ENCODE measurements around the gene ANKEF1.
"Not testable (repeated sequence)": the region's sequence is repeated elsewhere in the genome, so short reads cannot be mapped to it uniquely, and the experiment has no call there.

ANKEF1 gene

DNA sequence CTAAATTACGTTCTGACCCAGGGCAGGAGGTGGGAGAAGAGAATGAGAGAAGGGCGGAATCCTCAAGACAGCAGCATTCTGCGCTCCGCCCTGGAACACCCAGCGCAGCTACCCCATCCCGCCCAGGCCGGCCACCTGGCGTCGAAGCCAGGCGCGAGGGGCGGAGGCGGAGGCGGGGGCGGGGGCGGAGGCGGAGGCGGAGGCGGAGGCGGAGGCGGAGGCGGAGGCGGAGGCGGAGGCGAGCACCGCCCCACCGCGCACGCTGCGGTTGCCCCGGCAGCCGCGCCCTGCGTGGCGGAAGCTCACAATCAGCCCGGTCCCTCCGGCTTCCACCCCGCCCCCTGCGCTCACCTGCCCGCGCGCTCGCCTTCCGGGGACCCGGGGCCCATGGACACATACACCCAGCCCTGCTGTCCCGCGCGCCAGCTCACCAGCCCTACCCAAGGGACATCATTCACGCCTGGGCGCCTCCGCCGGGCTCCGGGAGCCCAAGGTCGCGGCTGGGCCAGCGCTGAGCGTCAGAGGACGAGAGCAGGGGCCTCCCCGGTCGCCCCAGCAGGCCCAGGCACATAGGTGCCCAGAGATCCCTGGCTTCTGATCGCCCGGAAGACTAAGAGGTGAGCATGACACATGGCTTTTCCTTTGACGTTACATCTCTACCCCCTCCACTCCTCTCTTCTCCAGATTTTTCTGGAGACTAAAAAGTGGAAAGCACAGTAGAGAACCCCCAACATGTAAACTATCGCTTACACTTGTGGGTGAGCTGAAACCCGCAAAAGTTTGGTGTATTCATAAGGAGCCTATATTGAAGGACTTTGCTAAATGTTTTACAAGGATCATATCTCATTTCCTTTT lies at the start of gene ANKEF1:
Gene ANKEF1 (plus strand): TSS at position 271 of the 855 bp plus-strand sequence. CDS start 3,315 bp downstream, outside the sequence.
- DNase-seq (ENCODE audit: low read depth), result peak; percentile 47

DNA sequence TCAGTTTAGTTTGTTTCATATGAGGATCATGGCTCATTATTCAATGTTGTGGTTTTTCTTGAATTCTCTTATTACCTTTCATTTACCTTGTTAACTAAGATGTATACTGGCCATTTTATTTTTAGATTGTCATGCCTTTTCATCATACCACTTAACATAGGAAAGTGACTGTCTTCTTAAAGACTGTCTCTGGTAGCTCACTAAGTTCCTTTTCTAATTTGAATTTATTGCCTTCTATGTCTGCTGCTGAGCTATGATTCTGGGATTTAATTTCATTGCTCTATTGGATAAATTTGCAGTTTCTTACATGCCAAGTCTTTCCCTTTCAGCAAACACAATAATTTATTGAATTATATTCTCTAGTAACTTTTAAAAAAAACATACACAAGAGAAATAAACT lies 49.5 kb upstream of the ANKEF1 start:
- DNase-seq (ENCODE audit: low read depth), result no peak

DNA sequence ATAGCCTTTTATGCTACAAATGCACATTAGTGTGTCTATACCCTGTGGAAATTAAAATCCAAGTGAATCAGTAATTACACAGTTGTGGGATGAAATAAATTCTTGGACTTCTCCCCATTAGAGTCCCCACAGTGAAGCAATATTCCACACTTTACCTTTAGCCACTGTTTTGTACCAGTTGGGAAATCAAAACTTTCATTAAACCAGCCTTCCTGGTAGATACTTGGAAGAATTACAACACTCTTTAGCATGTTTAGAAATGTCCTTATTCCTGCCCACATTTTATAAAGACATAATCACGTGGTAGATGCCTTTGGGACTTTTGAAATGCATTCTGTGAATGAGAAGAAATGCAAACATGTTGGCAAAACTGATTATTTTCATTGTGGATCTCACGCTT lies 49.0 kb upstream of the ANKEF1 start:
- no peak for DNase-seq (ENCODE audit: low read depth)

DNA sequence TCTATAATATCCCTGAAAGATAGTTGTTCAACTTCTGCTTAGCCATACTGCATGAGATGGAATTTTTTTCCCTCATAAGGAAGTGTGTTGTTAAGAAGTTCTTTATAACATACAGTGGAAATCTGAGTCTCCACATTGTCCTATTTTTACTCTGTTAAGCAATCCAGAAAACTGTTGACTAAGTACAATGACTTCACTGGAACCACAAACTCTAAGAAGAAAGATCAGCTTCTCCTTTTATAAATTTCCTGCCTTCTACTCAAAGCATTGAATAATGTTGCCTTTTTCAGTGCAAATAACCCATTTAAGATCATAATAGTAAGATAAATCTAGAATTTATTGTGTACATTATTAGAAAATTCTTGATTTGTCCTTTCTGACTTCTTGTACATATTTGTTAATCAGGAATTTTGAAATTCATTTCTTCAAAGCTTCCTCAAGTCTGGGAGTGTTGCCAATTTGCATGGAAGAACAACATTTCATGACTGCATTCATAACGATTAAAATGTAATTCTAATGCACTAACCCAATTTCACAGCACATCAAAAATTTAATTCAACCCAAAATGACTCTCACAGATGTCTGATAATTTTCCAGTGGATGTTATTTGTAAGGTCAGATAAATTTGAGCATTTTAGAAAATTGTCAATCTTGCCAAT lies 45.6 kb upstream of the ANKEF1 start:
- peak; percentile 76 for DNase-seq (ENCODE audit: low read depth)

DNA sequence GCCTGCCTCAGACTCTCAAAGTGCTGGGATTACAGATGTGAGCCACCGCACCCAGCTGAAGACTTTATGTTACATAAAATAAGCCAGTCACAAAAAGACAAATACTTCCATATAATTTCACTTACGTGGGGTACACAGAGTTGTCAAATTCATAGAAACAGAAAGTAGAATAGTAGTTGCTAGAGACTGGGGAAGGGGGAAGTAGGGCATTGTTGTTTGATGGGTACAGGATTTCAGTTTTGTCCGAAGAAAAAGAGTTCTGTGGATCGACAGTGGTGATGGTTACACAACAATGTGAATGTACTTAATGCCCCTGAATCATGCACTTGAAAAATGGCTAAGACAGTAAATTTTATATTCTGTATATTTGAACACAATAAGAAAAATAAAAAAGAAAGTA lies 41.6 kb upstream of the ANKEF1 start:
- DNase-seq (ENCODE audit: low read depth), result no peak

DNA sequence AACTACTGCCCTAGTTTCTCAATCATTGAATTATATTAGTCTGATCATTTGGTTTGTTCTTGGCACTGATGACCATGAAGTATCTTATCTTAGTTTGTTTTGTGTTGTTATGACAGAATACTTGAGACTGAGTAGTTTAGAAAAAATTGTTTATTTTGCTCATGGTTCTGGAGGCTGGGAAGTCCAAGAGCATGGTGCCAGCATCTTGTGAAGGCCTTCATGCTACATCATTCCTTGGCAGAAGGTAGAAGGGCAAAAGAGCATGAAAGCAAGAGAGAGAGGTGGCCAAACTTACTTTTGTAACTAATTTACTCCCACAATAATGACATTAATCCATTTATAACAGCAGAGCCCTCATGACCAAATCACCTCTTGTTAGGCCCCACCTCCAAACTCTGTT lies 40.1 kb upstream of the ANKEF1 start:
- no peak for DNase-seq (ENCODE audit: low read depth)

DNA sequence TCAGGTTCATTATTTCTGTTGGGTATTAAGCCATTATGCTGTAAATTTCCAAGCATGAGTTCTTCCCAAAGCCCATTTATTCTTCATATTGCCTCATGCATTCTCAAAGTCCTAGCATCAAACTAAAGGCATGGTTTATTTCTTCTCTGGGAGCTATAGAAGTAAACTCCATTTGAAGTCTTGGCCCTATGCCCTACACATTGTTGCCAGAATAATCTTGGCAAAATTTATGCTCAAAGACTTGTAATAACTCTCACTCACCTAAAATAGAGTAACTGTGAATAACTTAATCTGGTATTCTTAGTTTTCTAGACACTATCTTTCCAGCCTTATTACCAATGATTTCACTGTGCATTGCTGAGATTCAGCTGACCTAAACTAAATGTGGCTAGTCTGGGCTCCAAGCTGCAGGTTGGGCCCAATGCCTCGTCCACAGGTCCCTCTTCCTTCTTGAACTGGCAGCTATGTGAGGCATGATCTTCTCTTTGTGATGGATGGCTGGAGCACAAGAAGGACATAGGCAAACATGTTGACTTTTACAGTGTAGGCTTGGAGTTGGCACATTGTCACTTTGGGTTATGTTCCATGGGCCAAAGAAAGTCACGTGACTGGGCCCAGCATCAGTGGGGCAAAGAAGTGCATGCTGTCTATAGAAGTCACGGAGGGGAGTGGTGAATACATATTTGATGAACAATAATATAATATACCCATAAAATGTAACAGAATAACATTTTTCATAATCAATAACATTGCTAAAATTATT lies 39.1 kb upstream of the ANKEF1 start:
- no peak for DNase-seq (ENCODE audit: low read depth)

DNA sequence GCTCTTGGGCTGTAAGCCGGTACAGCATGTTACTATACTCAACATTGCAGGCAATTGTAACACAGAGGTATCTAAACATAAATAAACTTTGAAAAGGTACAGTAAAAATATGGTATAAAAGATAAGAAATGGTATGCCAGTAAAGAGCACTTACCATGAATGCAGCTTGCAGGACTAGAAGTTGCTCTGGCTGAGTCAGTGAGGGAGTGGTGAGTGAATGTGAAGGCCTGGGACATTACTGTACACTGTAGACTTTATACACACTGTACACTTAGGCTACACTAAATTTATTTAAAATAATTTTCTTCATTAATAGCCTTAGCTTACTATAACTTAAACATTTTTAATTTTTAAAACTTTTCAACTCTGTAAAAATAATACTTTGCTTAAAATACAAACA lies 37.8 kb upstream of the ANKEF1 start:
- DNase-seq (ENCODE audit: low read depth), result peak; percentile 28

DNA sequence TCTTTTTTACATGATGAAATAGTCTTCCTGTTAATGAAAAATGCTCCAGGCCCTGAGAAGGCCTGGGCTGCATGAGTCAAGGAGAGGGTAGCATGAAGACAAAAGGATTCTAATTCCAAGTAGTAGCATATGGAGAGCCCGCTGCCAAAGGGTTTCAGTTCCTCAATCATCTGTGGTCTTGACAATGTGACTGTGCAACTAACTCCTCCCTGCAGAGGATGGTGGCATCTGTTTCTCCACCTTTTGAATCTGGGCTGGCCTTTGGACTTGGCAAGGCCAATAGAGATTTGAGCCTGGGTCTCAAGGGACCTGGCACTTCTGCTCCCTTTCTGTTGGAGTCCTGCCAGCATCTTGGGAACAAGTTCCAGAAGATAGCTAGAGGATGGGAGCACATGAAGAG lies 35.1 kb upstream of the ANKEF1 start:
- no peak for DNase-seq (ENCODE audit: low read depth)

DNA sequence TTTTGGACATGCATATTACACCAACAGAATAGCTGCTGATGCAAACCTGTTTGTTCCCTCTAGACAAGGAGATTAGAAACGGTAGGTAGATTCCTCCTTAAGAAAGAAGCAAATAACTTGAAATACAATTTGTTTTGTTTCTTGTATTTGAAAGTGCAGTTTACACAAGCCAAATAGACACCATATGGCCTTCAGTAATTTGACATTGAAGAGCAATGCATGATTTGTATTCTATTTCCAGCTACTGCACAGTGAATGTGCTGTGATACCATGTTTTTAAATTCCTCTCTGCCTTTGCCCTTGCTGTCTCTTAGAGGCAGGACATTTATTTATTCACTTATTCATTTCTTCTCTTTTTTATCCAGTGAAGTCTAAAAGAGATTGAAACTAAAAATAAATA lies 31.9 kb upstream of the ANKEF1 start:
- no peak for DNase-seq (ENCODE audit: low read depth)

DNA sequence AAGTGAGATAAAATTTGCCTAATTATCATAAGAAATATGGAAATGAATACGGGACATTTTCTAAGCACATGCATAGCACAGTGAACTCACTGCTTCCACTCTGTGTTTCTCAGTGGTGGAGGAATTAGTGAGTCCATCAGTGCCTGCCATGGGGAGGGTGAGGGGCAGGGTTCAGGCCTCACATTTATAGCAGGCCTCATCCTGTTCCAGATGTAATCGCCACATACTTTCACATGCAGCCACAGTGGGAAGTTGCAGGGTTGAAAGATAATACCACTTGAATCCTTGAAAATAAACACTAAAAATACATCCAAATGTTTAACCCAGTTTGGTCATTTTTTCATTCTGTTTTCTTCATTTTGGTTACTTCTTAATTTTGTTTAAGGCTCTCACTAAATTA lies 29.9 kb upstream of the ANKEF1 start:
- DNase-seq (ENCODE audit: low read depth), result no peak

DNA sequence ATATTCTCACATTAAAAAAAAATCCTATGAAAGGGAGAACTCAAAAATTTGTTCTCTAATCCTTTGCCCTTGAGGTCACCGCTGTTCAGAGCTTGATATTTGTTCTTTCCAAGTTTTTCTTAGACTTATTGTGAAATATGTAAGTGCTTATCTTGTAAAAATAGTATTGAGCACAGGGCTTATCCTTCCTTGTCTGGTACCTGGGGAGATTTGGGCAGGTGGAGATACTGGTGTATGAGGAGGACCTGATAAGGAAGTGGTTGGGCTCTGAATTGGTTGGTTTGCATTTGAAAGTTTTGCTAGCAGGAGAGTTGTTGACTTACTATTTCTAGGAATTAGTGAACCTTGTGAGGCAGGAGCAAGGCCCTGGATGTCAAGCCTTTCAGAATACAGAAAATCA lies 28.9 kb upstream of the ANKEF1 start:
- no peak for DNase-seq (ENCODE audit: low read depth)

DNA sequence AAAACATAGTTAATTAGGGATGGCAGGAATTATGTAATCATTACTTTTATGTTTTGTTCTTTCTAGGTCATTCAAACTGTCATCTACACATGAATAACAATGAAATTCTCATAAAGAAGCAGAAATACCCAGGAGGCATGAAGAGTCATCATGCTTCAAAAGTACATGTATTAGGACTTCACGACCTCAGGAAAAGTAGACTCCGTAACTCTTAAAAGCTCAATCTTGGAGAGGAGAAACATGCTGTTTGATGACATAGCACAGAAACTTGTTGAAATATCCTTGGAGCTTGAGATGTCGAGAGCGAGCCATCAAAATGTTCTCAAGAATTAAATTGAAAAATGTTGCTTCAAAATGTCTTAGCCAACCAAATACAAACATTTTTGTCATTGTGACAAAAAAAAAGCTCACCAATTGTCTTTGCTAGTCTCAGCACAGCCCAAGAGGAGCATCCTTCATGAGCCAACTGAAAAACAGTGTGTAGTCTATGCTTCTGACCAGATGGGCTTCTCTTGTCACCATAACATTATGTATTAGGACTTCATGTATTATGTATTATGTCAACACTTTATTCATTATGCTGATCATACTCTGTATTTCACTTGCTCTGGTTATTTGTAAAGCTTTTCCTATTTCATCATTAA lies 28.2 kb upstream of the ANKEF1 start:
- DNase-seq (ENCODE audit: low read depth), result no peak

DNA sequence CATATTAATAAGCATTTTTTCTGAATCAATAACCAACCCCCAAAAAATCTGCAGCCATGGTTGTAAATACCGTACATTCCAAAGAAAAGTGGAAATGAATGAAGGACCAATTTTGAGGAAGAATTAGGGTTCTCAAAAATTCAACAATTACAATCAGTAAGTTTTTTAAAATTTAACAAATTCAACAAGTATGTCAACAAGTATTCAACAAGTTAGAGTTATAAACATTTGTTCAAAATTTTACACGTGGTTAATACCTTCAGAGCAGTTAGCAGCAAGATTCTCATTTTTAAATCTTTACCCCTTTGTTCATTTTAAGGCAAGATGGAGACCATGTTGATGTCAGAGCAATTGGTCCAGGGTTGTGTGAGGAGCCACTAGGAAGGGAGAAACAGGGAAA lies 27.6 kb upstream of the ANKEF1 start:
- no peak for DNase-seq (ENCODE audit: low read depth)

DNA sequence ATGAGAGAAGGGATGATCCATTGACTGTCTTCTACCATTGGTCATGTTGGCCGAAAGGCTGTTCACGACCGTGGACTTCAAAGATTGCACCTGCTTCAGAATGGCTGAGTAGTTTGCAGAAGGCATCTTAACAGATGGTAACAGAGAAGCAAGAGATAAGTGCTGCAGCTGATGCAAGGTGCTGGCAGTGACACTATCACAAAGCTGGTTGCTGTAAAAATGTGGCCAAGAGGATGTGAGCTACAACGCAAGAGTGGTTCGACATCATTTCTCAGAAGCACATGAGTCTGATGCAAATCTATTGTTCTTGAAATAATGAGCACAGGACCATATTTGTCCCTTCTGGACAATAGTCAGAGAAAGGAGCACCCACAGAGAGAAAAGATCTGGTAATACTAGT lies 27.0 kb upstream of the ANKEF1 start:
- DNase-seq (ENCODE audit: low read depth), result no peak

DNA sequence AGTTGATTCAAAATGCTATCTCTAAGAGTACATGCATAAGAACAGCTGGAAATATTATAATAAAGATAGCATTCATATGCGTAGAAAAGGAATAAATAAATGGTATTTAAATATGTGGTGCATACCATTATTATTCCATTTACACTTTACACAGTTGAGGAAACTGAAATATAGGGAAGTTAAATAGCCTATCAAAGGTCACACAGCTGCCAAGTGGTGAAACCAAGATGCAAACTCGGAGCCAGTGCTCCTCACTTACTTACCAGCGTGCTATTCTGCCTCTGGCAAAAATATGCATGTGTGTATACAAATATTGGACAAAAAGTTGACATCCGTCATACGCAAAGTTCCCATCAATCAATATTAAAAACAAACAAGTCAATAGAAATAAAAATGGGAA lies 22.3 kb upstream of the ANKEF1 start:
- no peak for DNase-seq (ENCODE audit: low read depth)

DNA sequence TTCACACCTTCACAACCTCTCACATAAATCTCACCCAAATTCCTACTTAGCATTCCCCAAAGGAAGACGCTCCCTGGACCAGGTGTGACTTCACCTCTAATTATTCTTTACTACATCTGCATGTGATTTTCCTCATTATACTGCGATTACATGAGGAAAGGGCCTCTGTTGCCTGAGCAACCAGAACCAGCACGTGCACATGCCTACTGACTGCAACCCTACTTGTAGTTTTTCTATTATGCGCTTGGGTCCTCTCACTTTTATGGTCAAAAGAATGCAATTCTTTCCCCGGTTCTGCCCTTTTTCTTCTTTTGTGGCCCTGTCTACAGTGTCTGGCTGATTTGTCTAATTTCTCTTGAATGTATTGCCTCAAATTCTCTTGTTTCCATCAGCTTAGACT lies 20.4 kb upstream of the ANKEF1 start:
- no peak for DNase-seq (ENCODE audit: low read depth)

DNA sequence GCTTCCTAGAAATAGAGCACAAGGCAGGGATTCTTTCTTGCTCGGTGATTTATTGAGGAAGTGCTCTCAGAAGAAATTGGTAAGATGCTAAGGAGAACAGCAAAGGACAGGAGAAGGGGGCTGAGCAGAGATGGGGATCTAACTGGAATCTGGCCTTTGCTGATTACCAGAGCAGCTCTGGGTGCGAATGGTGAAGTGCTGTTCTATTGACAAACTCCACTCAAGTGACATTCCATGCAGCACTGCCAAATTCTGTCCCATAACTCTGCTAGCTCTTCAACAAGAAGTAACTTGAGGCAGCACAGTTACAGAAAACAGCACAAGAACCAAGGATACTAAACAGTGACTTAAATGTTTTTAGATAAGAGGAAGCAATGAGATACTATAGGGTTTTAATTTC lies 13.8 kb upstream of the ANKEF1 start:
- DNase-seq (ENCODE audit: low read depth), result no peak

DNA sequence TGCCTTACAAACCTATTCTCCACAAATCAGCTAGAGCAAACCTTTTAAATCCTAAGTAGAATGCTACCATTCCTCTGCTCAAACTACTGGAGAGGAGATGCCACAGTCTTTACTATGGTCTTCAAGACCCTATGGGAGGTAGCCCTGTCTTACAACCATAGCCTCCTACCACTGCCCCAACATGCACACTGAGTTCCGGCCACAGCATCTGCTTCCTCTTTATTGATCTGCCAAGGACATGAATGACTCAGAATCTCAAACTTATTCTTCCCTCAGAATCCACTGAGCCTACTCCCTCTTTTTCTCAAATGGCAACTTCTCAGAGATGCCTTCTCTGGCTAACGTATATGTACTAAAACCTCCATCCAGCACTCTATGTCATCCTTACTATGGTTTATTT lies 12.2 kb upstream of the ANKEF1 start:
- DNase-seq (ENCODE audit: low read depth), result no peak

DNA sequence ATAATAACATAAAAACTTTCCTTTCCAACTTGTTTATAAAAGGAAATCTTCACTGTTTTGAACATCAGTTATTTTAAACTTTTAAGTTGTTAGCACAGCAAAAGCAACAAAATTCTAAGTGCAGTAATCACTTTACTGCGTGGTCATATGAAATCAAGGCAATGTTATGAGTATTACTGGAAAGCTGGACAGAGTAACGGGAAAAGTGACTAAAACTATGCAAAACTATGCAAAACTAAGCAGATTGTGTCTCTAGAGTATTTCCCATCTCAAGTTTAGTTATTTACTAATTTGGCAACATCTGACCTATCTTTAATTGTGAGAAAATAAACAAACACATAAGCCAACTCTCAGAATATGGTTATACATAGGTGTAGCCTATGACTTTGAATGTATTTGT lies 10.9 kb upstream of the ANKEF1 start:
- DNase-seq (ENCODE audit: low read depth), result no peak

DNA sequence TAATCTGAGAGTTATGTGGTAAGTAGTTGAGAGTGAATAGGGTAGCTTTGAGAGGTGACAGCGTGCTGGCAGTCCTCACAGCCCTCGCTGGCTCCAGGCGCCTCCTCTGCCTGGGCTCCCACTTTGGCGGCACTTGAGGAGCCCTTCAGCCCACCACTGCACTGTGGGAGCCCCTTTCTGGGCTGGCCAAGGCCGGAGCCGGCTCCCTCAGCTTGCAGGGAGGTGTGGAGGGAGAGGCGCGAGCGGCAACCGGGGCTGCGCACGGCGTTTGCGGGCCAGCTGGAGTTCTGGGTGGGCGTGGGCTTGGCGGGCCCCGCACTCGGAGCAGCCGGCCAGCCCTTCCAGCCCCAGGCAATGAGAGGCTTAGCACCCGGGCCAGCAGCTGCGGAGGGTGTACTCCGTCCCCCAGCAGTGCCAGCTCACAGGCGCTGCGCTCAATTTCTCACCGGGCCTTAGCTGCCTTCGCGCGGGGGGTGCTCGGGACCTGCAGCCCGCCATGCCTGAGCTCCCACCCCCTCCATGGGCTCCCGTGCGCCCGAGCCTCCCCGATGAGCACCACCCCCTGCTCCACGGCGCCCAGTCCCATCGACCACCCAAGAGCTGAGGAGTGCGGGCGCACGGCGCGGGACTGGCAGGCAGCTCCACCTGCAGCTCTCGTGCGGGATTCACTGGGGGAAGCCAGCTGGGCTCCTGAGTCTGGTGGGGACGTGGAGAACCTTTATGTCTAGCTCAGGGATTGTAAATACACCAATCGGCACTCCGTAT lies 3.2 kb upstream of the ANKEF1 start:
- not testable (repeated sequence) for DNase-seq (ENCODE audit: low read depth)

DNA sequence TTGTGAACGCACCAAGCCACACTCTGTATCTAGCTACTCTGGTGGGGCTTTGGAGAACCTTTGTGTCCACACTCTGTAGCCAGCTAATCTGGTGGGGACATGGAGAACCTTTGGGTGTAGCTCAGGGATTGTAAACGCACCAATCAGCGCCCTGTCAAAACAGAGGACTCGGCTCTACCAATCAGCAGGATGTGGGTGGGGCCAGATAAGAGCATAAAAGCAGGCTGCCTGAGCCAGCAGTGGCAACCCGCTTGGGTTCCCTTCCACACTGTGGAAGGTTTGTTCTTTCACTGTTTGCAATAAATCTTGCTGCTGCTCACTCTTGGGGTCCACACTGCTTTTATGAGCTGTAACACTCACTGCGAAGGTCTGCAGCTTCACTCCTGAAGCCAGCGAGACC lies 2.5 kb upstream of the ANKEF1 start:
- DNase-seq (ENCODE audit: low read depth), result not testable (repeated sequence)

Data from iris pigment epithelial cell (primary cell).